SH-SY5Y (cell line): ENCODE data around the gene CAMLG.

ENCODE experiments used
- GATA2 ChIP-seq: IDR thresholded peaks from 2 replicates; pipeline ENCODE4 v1.6.1; 2011; ENCODE audit warnings: mild to moderate bottlenecking, low read depth, low read length
- GATA3 ChIP-seq: IDR thresholded peaks from 2 replicates; pipeline ENCODE4 v1.6.1; 2011; ENCODE audit warnings: low read depth, mild to moderate bottlenecking, low read length, moderate library complexity

DNA sequence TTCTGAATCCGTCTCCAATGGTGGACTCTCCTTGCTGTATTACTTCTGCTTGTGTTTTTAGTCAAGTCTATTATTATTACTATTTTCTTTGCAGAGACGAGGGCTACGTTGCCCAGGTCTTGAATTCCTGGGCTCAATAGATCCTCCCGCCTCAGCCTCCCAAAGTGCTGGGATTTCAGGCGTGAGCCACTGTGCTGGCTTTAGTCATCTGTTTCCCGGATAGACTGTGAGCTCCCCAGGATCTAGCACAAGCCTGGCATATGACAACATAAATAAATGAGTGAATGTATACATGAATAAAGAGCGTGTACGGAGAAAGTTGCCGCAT lies 19.8 kb downstream of the CAMLG start:
- TF ChIP-seq GATA2 (no peak), GATA3 (no peak)
